SU-DHL-6 (cell line): Measurements from ENCODE around the gene RHBG.
"Not testable (repeated sequence)": the region's sequence is repeated elsewhere in the genome, so short reads cannot be mapped to it uniquely, and the experiment has no call there.

ENCODE experiments used
- H2AFZ ChIP-seq: fragments of 200-600 bp; sonication (generic); 2 replicates; pipeline ENCODE4 v1.6.1; 2014; ENCODE audit warnings: low read depth, mild to moderate bottlenecking, moderate library complexity, mixed read lengths, antibody characterized with exemption, low read length; ENCODE audit not compliant: severe bottlenecking
- H3F3A ChIP-seq: fragments of 200-600 bp; shearing (Covaris generic); 2 replicates; pipeline ENCODE4 v1.6.0; 2016; ENCODE audit warnings: antibody characterized with exemption, mild to moderate bottlenecking; ENCODE audit not compliant: insufficient read depth
- H3K27ac ChIP-seq: fragments of 200-600 bp; sonication (generic); 2 replicates; pipeline ENCODE4 v1.5.1; 2016; ENCODE audit warnings: low read depth, mild to moderate bottlenecking, low read length, moderate library complexity, mixed read lengths
- H3K27me3 ChIP-seq: fragments of 200-600 bp; sonication (generic), shearing (Covaris generic); 2 replicates; pipeline ENCODE4 v1.6.0; 2014; ENCODE audit warnings: mild to moderate bottlenecking, low read length
- H3K36me3 ChIP-seq: fragments of 200-600 bp; sonication (generic); 2 replicates; pipeline ENCODE4 v1.6.1; 2014; ENCODE audit warnings: mild to moderate bottlenecking, low read length, mixed read lengths
- H3K4me2 ChIP-seq: fragments of 300-600, 200-600 bp; shearing (Covaris generic), sonication (generic); 2 replicates; pipeline ENCODE4 v1.6.0; 2014; ENCODE audit warnings: low read length, low read depth, mild to moderate bottlenecking; ENCODE audit not compliant: poor library complexity, severe bottlenecking
- H3K4me3 ChIP-seq: fragments of 200-600 bp; sonication (generic); 2 replicates; pipeline ENCODE4 v1.5.1; 2014; ENCODE audit warnings: antibody characterized with exemption, low read length, mild to moderate bottlenecking, mixed read lengths; ENCODE audit not compliant: insufficient read depth, poor library complexity, severe bottlenecking
- H3K79me2 ChIP-seq: fragments of 200-600 bp; sonication (generic); 2 replicates; pipeline ENCODE4 v1.6.1; 2014; ENCODE audit warnings: mild to moderate bottlenecking, low read length, moderate library complexity; ENCODE audit not compliant: insufficient read depth
- H3K9ac ChIP-seq: fragments of 200-600 bp; sonication (generic); 2 replicates; pipeline ENCODE4 v1.7.0; 2014; ENCODE audit warnings: mild to moderate bottlenecking, low read length
- H3K9me2 ChIP-seq: fragments of 200-600 bp; sonication (generic); replicated peaks from 2 replicates; pipeline ENCODE4 v1.6.1; 2014; ENCODE audit warnings: low read length; ENCODE audit not compliant: insufficient read depth
- H3K9me3 ChIP-seq: fragments of 200-600 bp; sonication (generic); 2 replicates; pipeline ENCODE4 v1.6.1; 2014; ENCODE audit warnings: low read length, mixed read lengths; ENCODE audit not compliant: insufficient read depth
- H4K20me1 ChIP-seq: fragments of 200-600 bp; sonication (generic); 2 replicates; pipeline ENCODE4 v1.6.1; 2014; ENCODE audit warnings: low read depth, mild to moderate bottlenecking, antibody characterized with exemption, low read length, moderate library complexity, mixed read lengths
- CTCF ChIP-seq: fragments of 200-600 bp; sonication (generic); IDR thresholded peaks from one replicate; pipeline ENCODE4 v1.5.1; 2017; ENCODE audit warnings: antibody characterized with exemption, mild to moderate bottlenecking, low read length, moderate library complexity; ENCODE audit not compliant: insufficient read depth, poor library complexity, severe bottlenecking
- EZH2phosphoT487 ChIP-seq: fragments of 200-600 bp; sonication (generic), shearing (Covaris generic); conservative IDR thresholded peaks from 2 replicates; pipeline ENCODE4 v1.6.1; 2018; ENCODE audit warnings: mild to moderate bottlenecking, antibody characterized with exemption, low read length, moderate library complexity, mixed read lengths

RHBG gene, protein sequence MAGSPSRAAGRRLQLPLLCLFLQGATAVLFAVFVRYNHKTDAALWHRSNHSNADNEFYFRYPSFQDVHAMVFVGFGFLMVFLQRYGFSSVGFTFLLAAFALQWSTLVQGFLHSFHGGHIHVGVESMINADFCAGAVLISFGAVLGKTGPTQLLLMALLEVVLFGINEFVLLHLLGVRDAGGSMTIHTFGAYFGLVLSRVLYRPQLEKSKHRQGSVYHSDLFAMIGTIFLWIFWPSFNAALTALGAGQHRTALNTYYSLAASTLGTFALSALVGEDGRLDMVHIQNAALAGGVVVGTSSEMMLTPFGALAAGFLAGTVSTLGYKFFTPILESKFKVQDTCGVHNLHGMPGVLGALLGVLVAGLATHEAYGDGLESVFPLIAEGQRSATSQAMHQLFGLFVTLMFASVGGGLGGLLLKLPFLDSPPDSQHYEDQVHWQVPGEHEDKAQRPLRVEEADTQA

GRCh38 chr1:156368889-156369684 is at the start of gene RHBG:
TSS of gene RHBG (plus strand) at chr1:156369211. CDS start at chr1:156369250, 39 bp downstream.
- TF ChIP-seq EZH2phosphoT487 (no peak), CTCF (no peak)
- H3K9me2 ChIP-seq = no peaks in the 10 kb centered on the region
- H3K4me3 ChIP-seq = no peak within 1 kb of the TSS
- no peak within 1 kb of the TSS for H3K9ac ChIP-seq
- H3K27me3 ChIP-seq = no peaks in the 10 kb centered on the region
- H3F3A ChIP-seq = no peaks in the 10 kb centered on the region
- H4K20me1 ChIP-seq = no peaks in the 10 kb centered on the region
- H2AFZ ChIP-seq = no peak within 1 kb of the TSS
- no peaks in the 10 kb centered on the region for H3K79me2 ChIP-seq
- no peak within 1 kb of the TSS for H3K4me2 ChIP-seq
- no peak within 1 kb of the TSS for H3K27ac ChIP-seq
- H3K9me3 ChIP-seq = no peaks in the 10 kb centered on the region
- H3K36me3 ChIP-seq = no peaks in the 10 kb centered on the region

- Histone ChIP-seq H3K27ac (no peak overlapping the region), H3K79me2 (0 out of 2 replicates have a peak, but pooled peaks cover 3% of the 10 kb centered on the region), H3K27me3 (no peaks in the 10 kb centered on the region), H4K20me1 (no peaks in the 10 kb centered on the region), H2AFZ (no peak overlapping the region), H3K9me2 (no peaks in the 10 kb centered on the region), H3K4me2 (no peak overlapping the region), H3K9ac (no peak overlapping the region), H3F3A (peaks cover 4% of the 10 kb centered on the region; the same call in 1 of the 2 replicates), H3K36me3 (peaks cover 39% of the 10 kb centered on the region), H3K4me3 (no peak overlapping the region), H3K9me3 (no peaks in the 10 kb centered on the region)
- TF ChIP-seq EZH2phosphoT487 (no peak), CTCF (peak; percentile 46)
Observed at GRCh38 chr1:156319664-156320063, 49.3 kb upstream of the RHBG start.

DNA sequence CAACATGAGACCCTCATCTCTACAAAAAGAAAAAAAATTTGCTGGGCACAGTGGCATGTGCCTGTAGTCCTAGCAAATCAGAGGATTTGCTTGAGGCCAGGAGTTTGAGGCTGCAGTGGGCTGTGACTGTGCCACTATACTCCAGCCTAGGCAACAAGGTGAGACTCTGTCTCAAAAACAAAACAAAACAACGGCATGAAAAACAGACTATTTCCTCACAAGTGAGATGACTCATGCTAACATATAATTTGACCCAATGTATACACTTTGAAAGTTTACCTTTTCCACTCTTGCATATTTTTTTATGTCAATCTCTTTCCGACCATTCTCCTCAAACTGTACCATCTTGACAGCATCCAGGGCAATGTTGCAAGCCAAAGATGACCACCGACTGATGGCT is 48.5 kb upstream of the RHBG start:
- Histone ChIP-seq H3K36me3 (peaks cover 41% of the 10 kb centered on the region), H3K9me2 (no peaks in the 10 kb centered on the region), H3K27me3 (no peaks in the 10 kb centered on the region), H3K9ac (no peak overlapping the region), H3K4me3 (no peak overlapping the region), H3K4me2 (no peak overlapping the region), H2AFZ (no peak overlapping the region), H3K79me2 (0 out of 2 replicates have a peak, but pooled peaks cover 3% of the 10 kb centered on the region), H3K27ac (no peak overlapping the region), H4K20me1 (no peaks in the 10 kb centered on the region), H3K9me3 (no peaks in the 10 kb centered on the region), H3F3A (peaks cover 4% of the 10 kb centered on the region; the same call in 1 of the 2 replicates)
- TF ChIP-seq CTCF (no peak), EZH2phosphoT487 (no peak)

DNA sequence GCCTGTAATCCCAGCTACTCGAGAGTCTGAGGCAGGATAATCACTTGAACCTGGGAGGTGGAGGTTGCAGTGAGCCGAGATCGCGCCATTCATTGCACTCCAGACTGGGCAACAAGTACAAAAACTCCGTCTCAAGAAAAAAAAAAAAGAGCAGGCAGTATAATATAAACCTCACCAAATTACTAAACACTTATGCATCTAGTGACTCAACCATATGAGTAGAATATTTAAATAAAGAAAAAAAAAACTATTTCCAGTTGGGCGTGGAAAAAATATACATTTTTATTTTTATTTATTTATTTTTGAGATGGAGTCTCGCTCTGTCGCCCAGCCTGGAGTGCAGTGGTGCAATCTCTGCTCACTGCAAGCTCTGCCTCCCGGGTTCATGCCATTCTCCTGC is 45.8 kb upstream of the RHBG start:
- H3K4me3 ChIP-seq = not testable (repeated sequence)

More for the DNA sequence above, 45.8 kb upstream of the RHBG start:
- H3K36me3 ChIP-seq = peaks cover 30% of the 10 kb centered on the region
- not testable (repeated sequence) for H3K27me3 ChIP-seq, H4K20me1 ChIP-seq, H3K27ac ChIP-seq, H2AFZ ChIP-seq, H3K4me2 ChIP-seq, H3F3A ChIP-seq, H3K79me2 ChIP-seq, H3K9me2 ChIP-seq, H3K9ac ChIP-seq, H3K9me3 ChIP-seq
